NT2/D1 (cell line): ENCODE measurements around the gene KLHL7.
"Not testable (repeated sequence)": the region's sequence is repeated elsewhere in the genome, so short reads cannot be mapped to it uniquely, and the experiment has no call there.

Experiments used
- SUZ12 ChIP-seq: IDR thresholded peaks from 2 replicates; pipeline ENCODE4 v1.6.1; 2011; ENCODE audit not compliant: insufficient read length, insufficient read depth; ENCODE audit errors: extremely low read depth
- YY1 ChIP-seq: IDR thresholded peaks from 2 replicates; pipeline ENCODE4 v1.6.1; 2011; ENCODE audit not compliant: insufficient read length, insufficient read depth
- ZNF274 ChIP-seq: IDR thresholded peaks from 2 replicates; pipeline ENCODE4 v1.6.1; 2011; ENCODE audit warnings: mild to moderate bottlenecking, low read depth, low read length

- not testable (repeated sequence) for TF ChIP-seq YY1, ZNF274, SUZ12
Measured at GRCh38 chr7:23197745-23198144, 92.2 kb downstream of the KLHL7 start.
